ENCODE measurements around the gene ZFR.
"Not testable (repeated sequence)": the region's sequence is repeated elsewhere in the genome, so short reads cannot be mapped to it uniquely, and the experiment has no call there.

The ZFR gene

GRCh38 chr5:32436553-32437242, 7.8 kb downstream of the ZFR start:
- ATAC-seq (no peak), DNase-seq (ENCODE audit: low spot score in 2 of 2) (no peak)
- peaks cover 20% of the 10 kb centered on the region for H3K4me1 Mint-ChIP-seq
- H3K4me3 Mint-ChIP-seq: no peak overlapping the region
- H3K9me3 Mint-ChIP-seq: no peaks in the 10 kb centered on the region
- peaks cover 75% of the 10 kb centered on the region for H3K36me3 Mint-ChIP-seq
- no peak overlapping the region for H3K27ac Mint-ChIP-seq

- H3K4me1 Mint-ChIP-seq: peaks cover 30% of the 10 kb centered on the region
- H3K9me3 Mint-ChIP-seq: no peaks in the 10 kb centered on the region
- no peak for ATAC-seq
- peaks cover 71% of the 10 kb centered on the region for H3K36me3 Mint-ChIP-seq
- no peak for DNase-seq (ENCODE audit: low spot score in 2 of 2)
- no peak overlapping the region for H3K4me3 Mint-ChIP-seq
- H3K27ac Mint-ChIP-seq: no peak overlapping the region
Observed at GRCh38 chr5:32435383-32435782, 9.2 kb downstream of the ZFR start.

DNA sequence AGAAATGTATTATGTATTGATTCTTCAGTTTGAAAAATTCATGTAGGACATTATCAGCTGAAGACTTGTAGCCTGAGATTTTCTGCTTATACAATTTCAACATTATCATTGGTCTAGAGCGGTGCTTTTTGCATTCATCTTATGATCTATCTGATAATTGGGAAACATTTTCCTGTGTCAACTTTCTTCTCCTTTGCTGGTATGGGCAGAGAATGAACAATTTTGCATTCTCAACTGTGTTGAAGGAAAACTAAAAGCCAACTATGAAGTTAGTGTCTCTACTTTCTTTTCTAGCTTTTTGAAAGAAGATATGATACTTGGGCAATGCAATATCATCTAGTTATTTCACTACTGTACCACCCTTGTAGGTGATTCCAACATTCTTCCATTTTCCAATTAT, 10.3 kb downstream of the ZFR start:
- ATAC-seq (no peak), DNase-seq (ENCODE audit: low spot score in 2 of 2) (no peak)
- no peaks in the 10 kb centered on the region for H3K9me3 Mint-ChIP-seq
- peaks cover 71% of the 10 kb centered on the region for H3K36me3 Mint-ChIP-seq
- H3K4me1 Mint-ChIP-seq: peaks cover 40% of the 10 kb centered on the region
- H3K27ac Mint-ChIP-seq: no peak overlapping the region
- H3K4me3 Mint-ChIP-seq: no peak overlapping the region

DNA sequence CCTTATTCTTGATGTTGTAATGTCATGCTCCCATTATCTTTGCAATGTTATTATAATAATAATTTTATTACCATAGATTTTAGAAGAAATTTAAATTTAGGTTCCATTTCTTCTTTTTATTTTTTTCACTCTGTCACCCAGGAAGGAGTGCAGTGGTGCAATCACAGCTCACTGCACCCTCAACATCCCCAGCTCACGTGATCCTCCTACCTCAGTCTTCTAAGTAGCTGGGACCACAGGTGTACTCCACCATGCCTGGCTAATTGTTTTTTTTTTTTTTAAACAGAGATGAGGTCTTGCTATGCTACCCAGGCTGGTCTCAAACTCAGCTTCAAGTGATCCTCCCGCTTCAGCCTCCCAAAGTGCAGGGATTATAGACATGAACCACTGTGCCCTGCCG, 11.9 kb downstream of the ZFR start:
- H3K36me3 Mint-ChIP-seq: peaks cover 71% of the 10 kb centered on the region
- no peak overlapping the region for H3K27ac Mint-ChIP-seq
- H3K4me1 Mint-ChIP-seq: peaks cover 41% of the 10 kb centered on the region
- no peak for ATAC-seq
- no peaks in the 10 kb centered on the region for H3K9me3 Mint-ChIP-seq
- H3K4me3 Mint-ChIP-seq: no peak overlapping the region
- DNase-seq (ENCODE audit: low spot score in 2 of 2): no peak

GRCh38 chr5:32430825-32431224, 13.7 kb downstream of the ZFR start:
- not testable (repeated sequence) for H3K4me3 Mint-ChIP-seq; DNase-seq (ENCODE audit: low spot score in 2 of 2); H3K9me3 Mint-ChIP-seq; ATAC-seq
- peak overlapping the region; percentile 46 for H3K27ac Mint-ChIP-seq
- H3K36me3 Mint-ChIP-seq: peaks cover 81% of the 10 kb centered on the region
- H3K4me1 Mint-ChIP-seq: peaks cover 41% of the 10 kb centered on the region

DNA sequence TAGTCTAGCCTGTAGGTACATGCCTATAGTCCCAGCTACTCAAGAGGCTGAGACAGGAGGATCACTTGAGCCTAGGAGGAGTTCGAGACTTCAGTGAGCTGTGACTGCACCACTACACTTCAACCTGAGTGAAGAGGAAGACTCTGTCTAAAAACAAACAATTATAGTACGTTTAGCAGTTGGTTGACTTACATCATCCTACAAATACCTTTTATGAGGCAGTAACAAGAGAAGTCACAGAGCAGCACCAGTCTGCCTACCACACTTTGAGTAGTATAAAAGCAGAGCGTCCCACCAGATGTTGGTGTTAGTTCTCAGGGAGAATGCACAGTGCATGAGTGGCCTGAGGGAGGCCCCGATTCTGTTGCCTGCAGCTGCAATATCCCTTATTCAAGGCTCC, 16.1 kb downstream of the ZFR start:
- no peak overlapping the region for H3K4me3 Mint-ChIP-seq
- H3K36me3 Mint-ChIP-seq: peaks cover 85% of the 10 kb centered on the region
- H3K27ac Mint-ChIP-seq: no peak overlapping the region
- H3K9me3 Mint-ChIP-seq: no peaks in the 10 kb centered on the region
- DNase-seq (ENCODE audit: low spot score in 2 of 2): no peak
- ATAC-seq: no peak
- peaks cover 40% of the 10 kb centered on the region for H3K4me1 Mint-ChIP-seq

- H3K27ac Mint-ChIP-seq: no peak overlapping the region
- no peak overlapping the region for H3K4me3 Mint-ChIP-seq
- no peak for DNase-seq (ENCODE audit: low spot score in 2 of 2)
- H3K36me3 Mint-ChIP-seq: peaks cover 86% of the 10 kb centered on the region
- H3K4me1 Mint-ChIP-seq: peaks cover 36% of the 10 kb centered on the region
- ATAC-seq: no peak
- no peaks in the 10 kb centered on the region for H3K9me3 Mint-ChIP-seq
Observed at GRCh38 chr5:32426440-32427151, 17.9 kb downstream of the ZFR start.

DNA sequence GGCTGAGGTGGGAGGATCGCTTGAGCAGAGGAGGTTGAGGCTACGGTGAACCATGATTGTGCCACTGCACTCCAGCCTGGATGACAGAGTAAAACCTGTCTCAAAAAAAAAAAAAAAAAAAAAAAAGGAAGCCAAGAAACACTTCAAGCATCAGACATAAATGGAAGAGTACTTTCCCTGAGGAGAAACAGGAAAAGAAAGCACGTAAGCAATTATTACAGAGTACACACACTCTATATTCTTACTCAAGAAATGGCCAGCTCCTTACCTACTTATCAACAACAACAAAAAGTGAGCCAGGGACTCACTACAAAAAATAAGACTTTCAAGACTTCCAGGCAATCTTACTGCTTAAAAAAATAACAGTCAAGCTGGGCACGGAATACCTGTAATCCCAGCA, 21.8 kb downstream of the ZFR start:
- H3K4me1 Mint-ChIP-seq: peaks cover 20% of the 10 kb centered on the region
- DNase-seq (ENCODE audit: low spot score in 2 of 2) (no peak), ATAC-seq (no peak)
- no peak overlapping the region for H3K27ac Mint-ChIP-seq
- H3K36me3 Mint-ChIP-seq: peaks cover 74% of the 10 kb centered on the region
- no peak overlapping the region for H3K4me3 Mint-ChIP-seq
- no peaks in the 10 kb centered on the region for H3K9me3 Mint-ChIP-seq

DNA sequence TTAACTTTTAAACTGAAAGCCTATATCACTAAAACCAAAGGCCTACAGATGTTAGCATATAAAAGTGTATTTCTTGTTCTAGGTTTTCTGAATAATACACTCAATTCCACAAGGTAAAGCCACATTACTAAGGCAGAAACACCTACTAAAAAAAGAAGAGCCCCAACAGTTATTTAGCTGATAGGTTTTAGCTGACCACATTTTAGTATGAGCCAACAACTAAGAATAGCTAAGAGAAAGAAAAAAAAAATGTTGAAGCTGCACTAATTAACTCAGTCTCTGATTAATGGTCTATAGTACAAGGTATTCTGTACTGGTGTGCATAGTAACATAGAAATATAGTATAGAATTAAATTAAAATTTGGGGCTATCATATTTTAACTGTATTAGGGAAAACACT, 23.5 kb downstream of the ZFR start:
- H3K27ac Mint-ChIP-seq: peak overlapping the region; percentile 12

DNA sequence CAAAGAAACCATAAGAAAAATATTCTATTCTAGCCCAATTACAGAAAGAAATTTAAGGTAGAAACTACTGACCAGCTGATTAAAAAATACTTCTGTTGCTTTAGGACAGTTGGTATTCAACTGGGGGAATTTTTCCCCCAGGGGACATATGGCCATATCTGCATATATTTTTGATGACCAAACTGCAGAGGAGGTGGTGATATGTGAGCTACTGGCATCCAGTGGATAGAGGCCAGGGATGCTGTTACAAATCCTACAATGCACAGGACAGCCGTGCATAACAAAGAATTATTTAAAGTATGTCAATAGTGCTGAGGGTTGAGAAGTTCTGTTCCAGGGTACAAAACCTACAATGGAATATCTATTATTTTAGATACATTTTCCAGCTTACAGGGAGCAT, 24.0 kb downstream of the ZFR start:
- Mint-ChIP-seq H3K4me3 (no peak overlapping the region), H3K36me3 (peaks cover 78% of the 10 kb centered on the region), H3K9me3 (no peaks in the 10 kb centered on the region), H3K27ac (peak overlapping the region; percentile 12), H3K4me1 (peaks cover 20% of the 10 kb centered on the region)
- DNase-seq (ENCODE audit: low spot score in 2 of 2): no peak
- ATAC-seq: no peak

More for the DNA sequence above, 23.5 kb downstream of the ZFR start:
- DNase-seq (ENCODE audit: low spot score in 2 of 2) (no peak), ATAC-seq (peak; percentile 73)
- Mint-ChIP-seq H3K4me3 (no peak overlapping the region), H3K4me1 (peaks cover 20% of the 10 kb centered on the region), H3K36me3 (peaks cover 74% of the 10 kb centered on the region), H3K9me3 (no peaks in the 10 kb centered on the region)

DNA sequence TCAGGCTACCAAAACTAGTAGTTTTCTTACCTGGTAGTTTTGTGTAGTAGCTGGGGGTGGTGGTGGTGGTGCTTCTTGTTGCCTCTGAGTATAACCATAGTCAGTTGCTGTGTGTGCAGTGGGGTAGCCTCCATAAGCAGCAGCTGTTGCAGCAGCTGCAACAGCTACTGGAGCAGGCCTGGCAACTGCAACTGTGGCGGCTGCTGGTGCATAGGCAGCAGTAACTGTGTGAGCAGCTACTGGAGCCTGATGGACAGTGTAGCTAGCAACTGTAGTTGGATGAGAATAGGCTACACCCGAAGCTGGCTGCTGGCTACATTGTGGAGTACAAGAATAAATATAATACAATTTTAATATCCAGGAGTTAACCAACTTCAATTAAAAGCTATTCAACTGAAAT, 24.7 kb downstream of the ZFR start:
- Mint-ChIP-seq H3K9me3 (no peaks in the 10 kb centered on the region), H3K27ac (no peak overlapping the region), H3K4me1 (peaks cover 20% of the 10 kb centered on the region), H3K4me3 (no peak overlapping the region), H3K36me3 (peaks cover 83% of the 10 kb centered on the region)
- no peak for DNase-seq (ENCODE audit: low spot score in 2 of 2)
- no peak for ATAC-seq

GRCh38 chr5:32413466-32414263, 30.9 kb downstream of the ZFR start:
- Mint-ChIP-seq H3K9me3 (no peaks in the 10 kb centered on the region), H3K4me3 (no peak overlapping the region), H3K27ac (no peak overlapping the region), H3K36me3 (peaks cover 100% of the 10 kb centered on the region), H3K4me1 (peaks cover 5% of the 10 kb centered on the region)
- DNase-seq (ENCODE audit: low spot score in 2 of 2): no peak
- no peak for ATAC-seq

DNA sequence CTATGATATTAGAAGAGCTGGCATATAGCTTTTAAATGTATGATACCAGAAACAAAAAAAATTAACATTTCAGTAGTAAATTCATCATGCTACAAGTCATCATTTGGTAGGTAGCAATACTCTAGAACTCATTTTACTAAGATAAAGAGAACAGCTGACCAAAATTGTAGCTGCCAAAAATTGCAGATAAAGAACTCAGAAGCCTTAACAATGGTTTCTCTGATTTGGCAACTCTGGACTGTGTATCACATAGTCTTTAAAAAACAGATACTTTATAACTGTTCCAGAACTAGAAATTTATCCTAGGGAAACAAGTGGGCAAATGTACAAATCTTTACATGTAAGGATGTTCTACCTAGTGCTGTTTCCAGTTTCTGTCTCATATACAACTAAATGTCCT, 33.9 kb downstream of the ZFR start:
- DNase-seq (ENCODE audit: low spot score in 2 of 2) (no peak), ATAC-seq (no peak)
- Mint-ChIP-seq H3K9me3 (no peaks in the 10 kb centered on the region), H3K27ac (no peak overlapping the region), H3K4me3 (no peak overlapping the region), H3K36me3 (peaks cover 100% of the 10 kb centered on the region), H3K4me1 (peaks cover 7% of the 10 kb centered on the region)

DNA sequence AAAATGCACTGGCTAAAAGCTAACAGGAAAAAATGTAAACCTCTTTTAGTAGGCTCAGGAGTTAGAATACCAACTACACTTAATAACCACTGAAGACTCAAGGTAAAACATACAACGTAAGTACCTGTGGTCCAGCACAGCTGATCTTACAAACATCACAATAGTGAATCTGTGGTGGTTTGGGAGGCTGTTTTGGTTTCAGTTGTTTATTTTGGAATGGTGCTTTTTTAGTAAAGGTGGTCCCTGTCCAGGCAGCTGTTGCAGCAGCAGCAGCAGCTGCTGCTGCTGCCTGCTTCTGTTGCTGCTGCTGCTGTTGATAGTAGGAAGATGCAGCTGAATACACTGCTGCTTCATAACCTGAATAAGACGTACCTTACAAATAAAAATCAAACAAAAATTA, 37.9 kb downstream of the ZFR start:
- no peak overlapping the region for H3K27ac Mint-ChIP-seq
- ATAC-seq (no peak), DNase-seq (ENCODE audit: low spot score in 2 of 2) (no peak)
- no peaks in the 10 kb centered on the region for H3K9me3 Mint-ChIP-seq
- H3K4me3 Mint-ChIP-seq: no peak overlapping the region
- H3K4me1 Mint-ChIP-seq: peaks cover 6% of the 10 kb centered on the region
- H3K36me3 Mint-ChIP-seq: peaks cover 100% of the 10 kb centered on the region

DNA sequence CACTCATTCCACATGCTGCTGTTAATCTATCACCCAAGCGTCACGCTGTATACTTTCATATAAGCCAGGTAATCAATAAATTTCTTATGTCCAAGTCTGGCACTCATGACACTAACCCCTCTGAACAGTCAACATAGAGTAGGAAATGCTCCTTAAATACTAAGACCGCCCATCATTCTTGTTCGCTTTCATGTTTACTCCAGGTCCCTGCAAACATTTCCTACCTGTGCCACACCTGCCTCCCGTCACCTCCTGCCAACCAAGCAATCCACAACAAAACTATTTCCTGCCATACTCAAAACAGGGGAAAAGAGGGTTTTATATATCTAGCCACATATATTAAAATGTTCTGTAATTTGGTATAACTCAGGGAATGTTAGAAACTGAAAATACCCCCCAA, 39.0 kb downstream of the ZFR start:
- Mint-ChIP-seq H3K4me3 (no peak overlapping the region), H3K36me3 (peaks cover 100% of the 10 kb centered on the region), H3K27ac (peak overlapping the region; percentile 10), H3K9me3 (no peaks in the 10 kb centered on the region), H3K4me1 (peaks cover 6% of the 10 kb centered on the region)
- no peak for ATAC-seq
- DNase-seq (ENCODE audit: low spot score in 2 of 2): no peak

GRCh38 chr5:32403760-32404159, 40.8 kb downstream of the ZFR start:
- ATAC-seq (no peak), DNase-seq (ENCODE audit: low spot score in 2 of 2) (no peak)
- Mint-ChIP-seq H3K9me3 (no peaks in the 10 kb centered on the region), H3K36me3 (peaks cover 100% of the 10 kb centered on the region), H3K4me1 (peaks cover 6% of the 10 kb centered on the region), H3K4me3 (no peak overlapping the region), H3K27ac (no peak overlapping the region)

Data from stimulated activated effector memory CD8-positive, alpha-beta T cell treated with anti-CD3 and anti-CD28 coated beads, Interleukin-12 subunit alpha, Interleukin-12 subunit beta, amount 100 ng/mL, for 72 hours (primary cell).